ENCODE measurements around the gene LRRC32.

- TF ChIP-seq CTCF (IDR thresholded peaks at IDR 0.05) (no peak), POLR2A (IDR thresholded peaks at IDR 0.05) (no peak)
These were observed 23.5 kb downstream of the LRRC32 start for GRCh38 chr11:76646882-76647534.

Measured in vagina (tissue), 2 donors.